A549 (cell line): ENCODE results near the gene IARS2. TPM values are rescaled to one million over a fixed set of nuclear protein-coding genes. Genes with fewer than 3 reads are reported as not detected.

Experiments
- ATAC-seq, 2 experiments: fragments of 200-7000 bp in 1 of 2; fragments of >200 bp in 1 of 2; cut with Nextera tagmentation in 1 of 2; cut with Tn5 transposase in 1 of 2; 3 replicates each; pipeline versions ENCODE4 v1.8.0 to v1.9.1; 2018 to 2020; ENCODE audit warnings: mild to moderate bottlenecking in 1 of 2, moderate library complexity in 1 of 2
- CTCF ChIA-PET: fragments of 300-600 bp; sonication (Branson Sonifier 250); formaldehyde crosslinking; extraction: SDS; loops from one replicate; lab custom pipeline; 2021; ENCODE audit warnings: antibody characterized with exemption, inconsistent platforms; lab: Yijun Ruan, JAX
- POLR2A ChIA-PET: fragments of 350-600 bp; formaldehyde crosslinking; extraction: SDS; loops from one replicate; lab custom pipeline; 2021; ENCODE audit warnings: antibody characterized with exemption, inconsistent platforms; lab: Yijun Ruan, JAX
- DNase-seq, 2 experiments: peaks; one replicate each; pipeline versions ENCODE4 v3.0.0 to v3.0.0-alpha.2; 2011 to 2016; ENCODE audit warnings: low read depth in 1 of 2, low spot score in 1 of 2
- FAIRE-seq: peaks from 2 replicates; lab custom pipeline; 2011; peaks lifted over from hg19 to GRCh38; lab: Jason Lieb, UNC
- H3K27ac ChIP-seq, 2 experiments: fragments of >200 bp; sonication (Bioruptor Twin); formaldehyde crosslinking; 3 replicates each; pipeline ENCODE4 v1.5.1; 2016 to 2017
- H3K4me1 ChIP-seq: fragments of >200 bp; sonication (Bioruptor Twin); formaldehyde crosslinking; 3 replicates; pipeline ENCODE4 v1.6.1; 2016
- H3K4me2 ChIP-seq: fragments of >200 bp; sonication (Bioruptor Twin); formaldehyde crosslinking; 3 replicates; pipeline ENCODE4 v1.6.1; 2016
- H3K4me3 ChIP-seq: fragments of >200 bp; sonication (Bioruptor Twin); formaldehyde crosslinking; 3 replicates; pipeline ENCODE4 v1.5.1; 2016
- H3K9me3 ChIP-seq: fragments of >200 bp; sonication (Bioruptor Twin); formaldehyde crosslinking; 3 replicates; pipeline ENCODE4 v1.6.1; 2016
- BCL3 ChIP-seq: fragments of >200 bp; sonication (Bioruptor Twin); formaldehyde crosslinking; IDR thresholded peaks from 3 replicates; pipeline ENCODE4 v1.6.1; 2016
- CBX8 ChIP-seq: fragments of 200-600 bp; sonication (generic); IDR thresholded peaks from 2 replicates; pipeline ENCODE4 v1.6.1; 2016
- CEBPB ChIP-seq, 2 experiments: fragments of >200 bp in 1 of 2; sonication (Bioruptor Twin) in 1 of 2; formaldehyde crosslinking in 1 of 2; IDR thresholded peaks; 2 replicates each; pipeline ENCODE4 v1.6.1; 2012 to 2016
- CTCF ChIP-seq: fragments of >200 bp; sonication (Bioruptor Twin); formaldehyde crosslinking; IDR thresholded peaks from 3 replicates; pipeline ENCODE4 v1.5.1; 2016
- ESRRA ChIP-seq: fragments of 150-350 bp; IDR thresholded peaks from 2 replicates; pipeline ENCODE4 v1.6.1; 2014; ENCODE audit warnings: mild to moderate bottlenecking, low read length, borderline replicate concordance
- FOSB ChIP-seq: fragments of 250-450 bp; sonication (Bioruptor Pico); IDR thresholded peaks from 2 replicates; pipeline ENCODE4 v1.5.0; 2020; ENCODE audit warnings: mild to moderate bottlenecking, moderate library complexity
- FOXS1 ChIP-seq: fragments of 250-450 bp; sonication (Bioruptor Pico); IDR thresholded peaks from 2 replicates; pipeline ENCODE4 v1.5.0; 2020; ENCODE audit warnings: mild to moderate bottlenecking, moderate library complexity
- HDAC2 ChIP-seq: fragments of 200-600 bp; sonication (generic); IDR thresholded peaks from 2 replicates; pipeline ENCODE4 v1.6.1; 2016
- HMGXB4 ChIP-seq: fragments of 250-450 bp; sonication (Bioruptor Pico); IDR thresholded peaks from 2 replicates; pipeline ENCODE4 v1.5.0; 2021; ENCODE audit warnings: mild to moderate bottlenecking, moderate library complexity, borderline replicate concordance
- HOXA7 ChIP-seq: fragments of 250-450 bp; sonication (Bioruptor Pico); IDR thresholded peaks from 2 replicates; pipeline ENCODE4 v1.5.0; 2020; ENCODE audit warnings: mild to moderate bottlenecking, moderate library complexity
- JUN ChIP-seq, 2 experiments: fragments of >200 bp; sonication (Bioruptor Twin); formaldehyde crosslinking; IDR thresholded peaks; 2 replicates in 1 of 2; 3 replicates in 1 of 2; pipeline ENCODE4 v1.6.1; 2016 to 2017
- JUNB ChIP-seq: fragments of >200 bp; sonication (Bioruptor Twin); formaldehyde crosslinking; IDR thresholded peaks from 2 replicates; pipeline ENCODE4 v1.6.1; 2016
- KDM1A ChIP-seq: fragments of 200-600 bp; sonication (generic); IDR thresholded peaks from 2 replicates; pipeline ENCODE4 v1.6.1; 2016; ENCODE audit warnings: low read depth, mild to moderate bottlenecking
- MAFK ChIP-seq: fragments of 450-650 bp; IDR thresholded peaks from 2 replicates; pipeline ENCODE4 v1.6.1; 2014; ENCODE audit not compliant: partially characterized antibody
- POLR2A ChIP-seq: IDR thresholded peaks from 2 replicates; pipeline ENCODE4 v1.6.1; 2012; ENCODE audit warnings: mild to moderate bottlenecking, low read length
- RAD21 ChIP-seq, 2 experiments: fragments of >200 bp in 1 of 2; sonication (Bioruptor Twin) in 1 of 2; formaldehyde crosslinking in 1 of 2; IDR thresholded peaks in 1 of 2; conservative IDR thresholded peaks in 1 of 2; 2 replicates in 1 of 2; 3 replicates in 1 of 2; pipeline ENCODE4 v1.6.1; 2012 to 2018; ENCODE audit warnings: inconsistent platforms in 1 of 2
- RARB ChIP-seq: fragments of 250-450 bp; sonication (Bioruptor Pico); IDR thresholded peaks from 2 replicates; pipeline ENCODE4 v1.8.0; 2021; ENCODE audit warnings: mild to moderate bottlenecking, moderate library complexity
- RFX5 ChIP-seq: fragments of 450-650 bp; IDR thresholded peaks from 2 replicates; pipeline ENCODE4 v1.7.1; 2014; ENCODE audit warnings: antibody characterized with exemption, mild to moderate bottlenecking, moderate library complexity
- SMC3 ChIP-seq: fragments of >200 bp; sonication (Bioruptor Twin); formaldehyde crosslinking; IDR thresholded peaks from 3 replicates; pipeline ENCODE4 v1.6.1; 2018; ENCODE audit warnings: inconsistent platforms
- SREBF2 ChIP-seq: fragments of 450-650 bp; IDR thresholded peaks from 2 replicates; pipeline ENCODE4 v1.6.1; 2014; ENCODE audit warnings: mild to moderate bottlenecking, moderate library complexity
- TFCP2L1 ChIP-seq: fragments of 250-450 bp; sonication (Bioruptor Pico); IDR thresholded peaks from 2 replicates; pipeline ENCODE4 v1.5.0; 2021; ENCODE audit warnings: mild to moderate bottlenecking
- ZC3H11A ChIP-seq: fragments of 450-650 bp; IDR thresholded peaks from 2 replicates; pipeline ENCODE4 v1.6.1; 2014; ENCODE audit warnings: antibody characterized with exemption, mild to moderate bottlenecking
- WGBS: methylation state at CpG from one replicate; pipeline ENCODE4 v1.1.6; 2017; ENCODE audit errors: missing lambda C conversion rate; 5-methylcytosine and 5-hydroxymethylcytosine counted together
- polyA plus RNA-seq, 4 experiments: library from polyadenylated mRNA; depleted of rRNA in 3 of 4; stranded (reverse); fragments of >200 nt; fragmentation: RNase III in 1 of 4; extraction: RNeasy Plus Mini Kit Qiagen cat#74134 plus additional on column Dnase treatment in 1 of 4; gene quantifications; 2 replicates in 3 of 4; 3 replicates in 1 of 4; pipeline ENCODE4 v1.2.3, GENCODE V29; 2011 to 2017
- small RNA-seq, 6 experiments: library from RNA; depleted of rRNA; stranded (forward); fragments of <200 nt; gene quantifications; one replicate each; pipeline ENCODE3, GENCODE V24; 2012

Gene IARS2
- polyA plus RNA-seq, 2 of the 4 experiments (the other 2 are of a cell fraction) = 66.7 to 115 TPM

GRCh38 chr1:220189750-220190347 is 95.9 kb downstream of the IARS2 start:
- 87% methylated on average over 1 of the region's 1 CpG for WGBS
- peak in 1 of 2 experiments; percentile 76; a peak in 2 of 6 replicates for ATAC-seq
- no peak for FAIRE-seq
- H3K27ac ChIP-seq = no peak overlapping the region
- H3K4me3 ChIP-seq = no peak overlapping the region
- ChIA-PET POLR2A (no interaction called here), CTCF (interaction anchor here (0.6 to 2.3 kb wide), 14 partner anchors 9 to 596 kb away, joined by 3 to 8 read pairs (median 4); no protein-coding TSS in a partner anchor)
- no peaks in the 10 kb centered on the region for H3K9me3 ChIP-seq
- no peak for TF ChIP-seq JUNB
- no peak for TF ChIP-seq RFX5
- no peak for TF ChIP-seq CEBPB (IDR thresholded peaks at IDR 0.05)
- no peak for TF ChIP-seq POLR2A
- no peak for TF ChIP-seq ESRRA
- TF ChIP-seq SMC3 = peak; percentile 52
- TF ChIP-seq CBX8 = no peak
- peak; percentile 75 for TF ChIP-seq CTCF
- TF ChIP-seq RARB (CRISPR knock-in tag) = no peak
- peak; percentile 61 to 66 for TF ChIP-seq RAD21 (conservative IDR thresholded peaks at IDR 0.05 in 1 of 2, IDR thresholded peaks at IDR 0.05 in 1 of 2)
- TF ChIP-seq TFCP2L1 (CRISPR knock-in tag) = no peak
- DNase-seq = peak; percentile 33 to 39
- H3K4me1 ChIP-seq = no peaks in the 10 kb centered on the region
- no peak overlapping the region for H3K4me2 ChIP-seq

DNA sequence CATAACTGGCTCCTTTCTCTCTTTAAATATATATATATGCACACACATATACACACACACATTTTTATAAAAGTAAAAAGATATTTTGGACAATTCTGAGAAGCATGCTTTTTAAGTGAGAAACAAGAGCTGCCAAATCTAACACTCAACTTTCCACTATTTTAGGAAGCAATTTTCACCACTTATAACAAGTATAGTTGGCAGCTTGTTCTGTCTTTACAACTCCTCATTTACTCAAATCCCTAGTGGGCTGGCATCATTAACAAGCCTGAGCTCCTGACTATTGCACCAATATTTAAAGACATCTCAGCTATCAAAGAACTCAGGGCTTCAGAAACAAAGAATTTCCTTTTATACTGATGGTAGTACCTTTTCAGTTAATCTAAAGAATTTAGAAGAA is 101.8 kb downstream of the IARS2 start:
- CTCF ChIA-PET = interaction anchor here (1.6 to 1.7 kb wide), 2 partner anchors 15 to 581 kb away, joined by 5 read pairs; no protein-coding TSS in a partner anchor
- no peak for TF ChIP-seq FOSB (CRISPR knock-in tag)
- TF ChIP-seq KDM1A = no peak
- no peak for TF ChIP-seq ZC3H11A
- no peak for TF ChIP-seq HDAC2
- TF ChIP-seq JUN (IDR thresholded peaks at IDR 0.05) = no peak
- no peak for TF ChIP-seq POLR2A
- no peak for TF ChIP-seq HMGXB4
- no peak for TF ChIP-seq BCL3
- TF ChIP-seq MAFK = no peak
- no peak for TF ChIP-seq CBX8
- TF ChIP-seq HOXA7 = no peak
- no peak for TF ChIP-seq FOXS1 (CRISPR knock-in tag)
- TF ChIP-seq RARB (CRISPR knock-in tag) = no peak
- no peak for TF ChIP-seq SREBF2
- ATAC-seq (no peak), FAIRE-seq (no peak), DNase-seq (no peak)
- Histone ChIP-seq H3K4me3 (no peak overlapping the region), H3K27ac (no peak overlapping the region), H3K4me2 (no peak overlapping the region), H3K4me1 (no peaks in the 10 kb centered on the region), H3K9me3 (no peaks in the 10 kb centered on the region)
- POLR2A ChIA-PET = no interaction called here

Small RNAs within 50 kb of the gene (small RNA-seq; reads per million reads assigned to genes)
- 1.6 to 2,470 (median 75.5) reads per million in 6 experiments for gene MIR194-1
- 0 to 16.9 (median 0.72) reads per million in 6 experiments for gene MIR215

Other genes starting within 250 kb of the IARS2 start
- 0.04 TPM in 1 of 2 replicates, not detected in the other for gene SLC30A10, start 165.6 kb upstream of the IARS2 start, polyA plus RNA-seq (2011; rRNA removed)
- 0.03 to 0.07 TPM (median 0.04 TPM) in 3 replicates for gene SLC30A10, start 165.6 kb upstream of the IARS2 start, polyA plus RNA-seq (2017; fragmentation: RNase III; extraction: RNeasy Plus Mini Kit Qiagen cat#74134 plus additional on column Dnase treatment)
- gene EPRS1, start 47.6 kb upstream of the IARS2 start, polyA plus RNA-seq (2011; rRNA removed) = 113 and 167 TPM in 2 replicates
- gene EPRS1, start 47.6 kb upstream of the IARS2 start, polyA plus RNA-seq (2017; fragmentation: RNase III; extraction: RNeasy Plus Mini Kit Qiagen cat#74134 plus additional on column Dnase treatment) = 69.4 to 82.9 TPM (median 72.7 TPM) in 3 replicates
- 43.5 and 45.2 TPM in 2 replicates for gene BPNT1, start 4.3 kb upstream of the IARS2 start, polyA plus RNA-seq (2011; rRNA removed)
- gene BPNT1, start 4.3 kb upstream of the IARS2 start, polyA plus RNA-seq (2017; fragmentation: RNase III; extraction: RNeasy Plus Mini Kit Qiagen cat#74134 plus additional on column Dnase treatment) = 25.8 to 28.5 TPM (median 27.0 TPM) in 3 replicates
- gene RAB3GAP2, start 178.3 kb downstream of the IARS2 start, polyA plus RNA-seq (2011; rRNA removed) = 42.8 and 43.1 TPM in 2 replicates
- 13.7 to 14.3 TPM (median 14.1 TPM) in 3 replicates for gene RAB3GAP2, start 178.3 kb downstream of the IARS2 start, polyA plus RNA-seq (2017; fragmentation: RNase III; extraction: RNeasy Plus Mini Kit Qiagen cat#74134 plus additional on column Dnase treatment)